Right ventricle myocardium inferior (tissue), 1 donor: ENCODE data around the gene SHB. TPM values are rescaled to one million over a fixed set of nuclear protein-coding genes. Genes with fewer than 3 reads are reported as not detected.

ENCODE experiments used
- ATAC-seq: fragments of 200-7000 bp; cut with Tn5 transposase; one replicate; pipeline ENCODE4 v1.9.1; 2020; ENCODE audit warnings: mild to moderate bottlenecking, moderate library complexity
- DNase-seq: peaks from one replicate; pipeline ENCODE4 v3.0.0; 2021; ENCODE audit errors: missing footprints
- intact Hi-C: fragments of 100-400 bp; cut with DNase I; formaldehyde crosslinking; loops from one replicate; pipeline ENCODE4 v1.11.0; 2022
- total RNA-seq: library from RNA; stranded (reverse); fragmentation: NEBNext Ultra II Directional; extraction: Animal tissue kit (Norgen Biotek cat#: 25700); gene quantifications from one replicate; pipeline ENCODE4 v1.2.1, GENCODE V29; 2021
- donor health status: DM: no; HTN: yes; CAD: no; lungs with severe emphysema.

Gene SHB
- total RNA-seq, 1 donor from 2014 or later, result 14.7 TPM

DNA sequence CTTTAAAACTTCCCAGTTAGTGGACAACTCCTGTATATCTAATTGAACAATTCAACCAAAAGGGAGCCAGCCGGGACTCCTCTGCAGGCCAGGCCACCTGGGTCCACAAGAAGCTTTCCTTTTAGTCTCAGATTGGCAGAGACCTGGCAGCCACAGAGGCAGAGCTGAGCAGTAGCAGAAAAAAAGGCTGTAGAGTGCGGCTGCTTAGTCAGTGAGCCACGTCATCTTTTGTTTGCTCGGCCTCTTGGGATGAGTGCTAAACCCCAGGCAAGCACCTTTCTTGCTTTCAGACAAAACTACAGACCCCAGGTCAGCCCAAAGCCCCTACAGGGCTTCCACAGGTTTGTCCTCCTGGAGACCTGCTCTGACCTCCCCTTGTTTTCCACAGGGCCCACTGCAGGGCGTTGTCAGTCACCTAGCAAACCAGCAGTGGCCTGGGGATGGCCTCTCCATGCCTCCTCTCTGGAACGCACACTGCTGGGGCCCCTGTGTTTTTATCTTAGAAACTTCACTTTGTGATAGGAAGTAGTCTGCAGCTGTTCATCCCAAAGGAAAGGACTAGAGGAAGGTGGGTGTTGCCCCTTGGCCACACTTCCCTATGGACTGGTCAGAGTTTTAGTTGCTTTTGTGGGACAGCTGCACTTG lies 49.9 kb downstream of the SHB start:
- DNase-seq, result no peak
- ATAC-seq, result no peak
- intact Hi-C loops, result no loop called here

DNA sequence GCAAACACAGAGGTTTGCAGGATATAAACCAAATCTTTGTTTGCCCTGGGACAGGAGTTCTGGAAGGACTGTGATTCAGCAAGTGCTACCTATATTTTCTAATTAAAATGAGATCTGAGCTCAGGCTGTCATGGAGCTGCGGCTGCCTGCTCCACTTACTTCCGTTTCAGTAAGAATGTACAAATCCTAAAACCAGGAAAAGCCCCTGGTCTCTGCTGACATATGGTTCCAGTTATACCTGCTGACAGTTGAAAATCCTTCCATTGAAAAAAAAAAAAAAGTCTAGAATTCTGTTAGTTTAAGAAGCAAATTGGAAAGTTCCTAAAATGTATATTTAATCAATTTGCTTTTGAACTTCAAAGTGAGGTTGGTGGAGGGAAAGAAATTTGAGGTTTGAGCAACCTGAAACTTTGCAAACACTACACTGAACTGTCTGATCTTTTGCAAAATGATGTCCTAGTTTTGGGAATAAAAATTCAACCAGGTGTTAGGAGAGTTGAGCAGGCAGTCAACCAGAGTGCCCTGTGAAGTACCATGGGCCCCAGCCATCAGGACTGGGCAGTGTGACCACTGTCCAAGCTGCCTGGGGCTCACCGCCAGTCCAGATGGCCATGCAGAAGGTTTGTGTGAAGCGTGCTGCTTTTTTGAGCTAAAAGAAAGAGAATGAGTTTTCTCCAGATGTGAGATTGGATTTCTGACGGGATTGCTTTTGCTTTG lies 50.6 kb downstream of the SHB start:
- DNase-seq, result no peak
- ATAC-seq, result no peak
- intact Hi-C loops, result no loop called here

DNA sequence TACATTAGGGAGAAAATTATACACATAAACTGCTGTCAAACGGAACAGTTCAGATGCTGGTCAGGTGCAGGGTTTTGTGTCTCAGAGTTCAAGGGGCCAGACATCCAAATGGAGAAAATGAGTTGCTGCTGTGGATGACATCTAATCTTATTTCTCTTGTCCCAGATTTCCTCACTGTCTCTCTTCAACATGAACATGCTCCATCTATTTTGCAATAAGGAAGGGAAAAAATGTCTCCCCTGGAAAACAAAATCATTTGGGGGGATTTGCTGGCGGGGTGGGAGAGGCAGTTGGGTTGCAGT lies 51.2 kb downstream of the SHB start:
- ATAC-seq (no peak), DNase-seq (no peak)
- intact Hi-C loops, result loop anchor here (2.0 kb wide), 1 partner anchor 51 kb away; the partner anchor contains the start of gene SHB

DNA sequence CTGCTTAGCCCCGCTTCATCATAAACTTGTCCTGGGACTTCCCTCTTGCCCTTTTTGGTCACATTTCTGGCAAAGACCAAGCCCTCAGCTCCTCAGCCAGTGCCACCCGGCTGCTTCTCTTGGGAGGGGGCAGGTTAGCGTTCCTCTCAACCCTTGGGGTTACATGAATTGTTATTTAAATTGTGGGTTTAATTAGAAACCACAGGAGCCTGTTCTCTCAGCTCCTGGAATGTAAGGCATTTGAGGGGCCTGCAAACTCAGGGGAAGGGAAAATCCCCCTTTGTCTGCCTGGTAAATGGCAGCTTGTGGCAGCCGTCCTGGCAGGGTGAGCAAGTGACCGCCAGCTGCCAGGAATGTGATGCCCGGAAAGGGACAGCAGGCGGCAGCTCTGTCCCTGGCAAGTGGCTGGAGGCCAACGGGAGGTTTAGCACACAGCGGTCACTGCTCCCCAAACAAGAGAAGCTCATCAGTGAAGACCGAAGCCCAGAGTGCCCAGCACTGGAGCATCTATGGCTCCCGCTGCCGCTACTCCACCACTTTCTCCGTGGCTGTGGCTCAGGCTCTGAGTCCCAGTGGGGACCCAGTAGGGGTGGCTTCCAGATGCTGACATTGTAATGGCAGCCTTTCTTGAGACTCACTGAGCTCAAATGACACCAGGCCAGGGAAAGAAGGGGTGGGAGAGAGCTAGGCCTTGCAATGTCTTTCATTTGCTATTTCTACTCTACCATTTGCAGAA lies 51.7 kb downstream of the SHB start:
- ATAC-seq (peak; percentile 72), DNase-seq (no peak)
- intact Hi-C loops, result loop anchor here (2.0 kb wide), 1 partner anchor 51 kb away; the partner anchor contains the start of gene SHB

DNA sequence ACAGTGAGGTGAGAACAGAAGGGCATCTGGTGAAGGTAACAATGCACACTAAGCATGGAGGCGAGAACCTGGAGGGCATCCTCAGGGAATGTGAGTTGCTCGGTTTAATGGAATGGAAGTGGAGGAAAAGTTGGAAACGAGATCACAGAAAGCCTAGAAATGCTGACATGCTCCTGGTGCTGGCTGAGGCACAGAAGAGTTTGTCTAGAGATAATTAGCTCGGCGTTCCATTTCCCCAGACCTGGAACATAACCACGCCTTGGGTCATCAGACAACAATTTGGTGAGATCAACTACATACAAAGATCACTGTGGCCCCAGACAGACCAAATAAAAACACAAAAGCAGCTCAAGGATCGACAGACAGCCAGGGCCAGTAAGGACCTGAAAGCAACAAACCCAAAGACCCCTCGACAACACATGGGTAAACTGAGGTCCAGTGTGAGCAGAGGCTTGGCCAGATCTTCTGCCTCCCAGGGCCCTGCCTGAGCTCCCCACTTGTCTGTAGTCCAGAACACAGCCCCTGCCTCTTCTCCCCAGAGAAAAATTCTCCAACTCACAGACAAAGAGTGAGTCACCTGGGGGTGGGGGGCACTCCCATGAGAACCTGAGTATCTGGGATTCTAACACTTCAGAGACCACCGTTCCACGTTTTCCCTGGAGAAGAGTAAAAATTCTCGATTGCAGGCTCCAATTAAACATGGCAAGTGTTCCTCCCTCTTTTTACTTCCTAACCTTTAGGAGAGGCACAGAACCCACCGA lies 52.5 kb downstream of the SHB start:
- ATAC-seq, result no peak
- no peak for DNase-seq
- intact Hi-C loops, result loop anchor here (2.0 kb wide), 1 partner anchor 52 kb away; the partner anchor contains the start of gene SHB

DNA sequence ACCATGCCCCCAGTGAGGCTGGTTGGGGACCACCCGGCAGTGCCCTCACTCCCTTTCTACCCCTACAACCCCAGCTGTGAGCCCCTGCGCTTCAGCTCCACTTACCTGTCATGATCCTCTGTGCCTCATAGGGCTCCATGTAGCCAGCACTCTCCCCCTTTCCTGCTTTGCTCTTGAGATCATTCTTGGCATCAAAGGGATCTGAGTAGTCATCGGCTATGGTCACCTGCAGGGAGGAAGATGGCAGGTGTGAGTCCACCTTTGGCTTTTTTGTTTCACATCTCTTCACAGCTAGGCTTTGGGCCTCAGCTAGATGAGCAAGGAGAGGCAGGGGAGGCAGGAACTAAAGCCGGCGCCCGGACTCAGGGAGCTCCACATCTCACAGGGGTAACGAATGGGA lies 53.1 kb downstream of the SHB start:
- DNase-seq (no peak), ATAC-seq (no peak)
- intact Hi-C loops, result loop anchor here (1.0 to 2.0 kb wide), 2 partner anchors 18 to 53 kb away; partner anchors contain the start of gene SHB

DNA sequence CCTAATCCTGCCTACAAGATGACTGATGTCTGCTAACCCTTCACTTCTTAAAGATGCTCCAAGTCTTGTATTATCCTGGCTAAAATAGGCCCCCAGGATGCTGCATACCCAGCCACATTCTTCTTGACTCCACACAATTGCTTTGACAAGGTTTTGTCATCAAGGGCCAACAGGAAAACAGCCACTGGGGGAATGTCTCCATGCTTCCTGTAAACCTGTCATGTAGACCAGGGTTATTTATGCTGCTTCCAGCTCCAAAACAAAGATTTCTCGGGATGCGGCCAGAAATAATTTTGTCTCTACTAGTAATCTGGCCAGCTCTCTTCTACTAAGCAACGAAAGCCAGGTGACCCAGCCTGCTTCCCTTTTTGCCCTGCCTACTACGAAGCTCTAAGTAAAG lies 53.8 kb downstream of the SHB start:
- DNase-seq (no peak), ATAC-seq (no peak)
- intact Hi-C loops, result loop anchor here (1.0 kb wide), 1 partner anchor 17 kb away; no protein-coding TSS in a partner anchor

DNA sequence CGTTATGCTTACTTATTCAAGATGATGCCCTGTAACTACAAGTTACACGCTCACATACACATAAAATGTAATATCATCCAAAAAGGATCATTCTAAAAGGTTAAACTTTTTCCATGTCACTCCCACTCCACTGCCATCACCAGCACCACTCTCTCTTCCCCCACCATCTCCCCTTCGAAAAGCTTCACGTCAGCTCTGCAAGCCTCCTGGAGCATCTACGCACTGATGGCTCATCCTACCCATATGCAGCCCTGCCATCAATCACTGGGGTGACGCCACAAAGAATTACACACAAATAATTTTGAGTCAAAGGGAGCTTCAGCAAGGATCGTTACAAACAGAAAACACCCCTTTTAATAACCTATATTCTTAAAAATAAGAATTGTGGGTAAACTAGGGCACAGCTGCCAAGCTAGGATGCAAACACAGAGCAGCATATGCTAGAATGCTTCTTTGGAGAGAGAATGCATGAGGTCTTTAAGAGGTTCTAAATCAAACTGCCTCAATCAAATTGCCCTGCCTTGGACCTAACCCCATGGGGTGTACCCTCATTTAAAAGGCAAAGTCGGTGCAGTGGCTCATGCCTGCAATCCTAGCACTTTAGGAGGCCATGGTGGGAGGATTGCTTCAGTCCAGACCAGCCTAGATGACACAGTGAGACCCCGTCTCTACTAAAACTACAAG lies 56.1 kb downstream of the SHB start:
- intact Hi-C loops, result loop anchor here (5.0 kb wide), 1 partner anchor 44 kb away; no protein-coding TSS in a partner anchor
- ATAC-seq (no peak), DNase-seq (no peak)

DNA sequence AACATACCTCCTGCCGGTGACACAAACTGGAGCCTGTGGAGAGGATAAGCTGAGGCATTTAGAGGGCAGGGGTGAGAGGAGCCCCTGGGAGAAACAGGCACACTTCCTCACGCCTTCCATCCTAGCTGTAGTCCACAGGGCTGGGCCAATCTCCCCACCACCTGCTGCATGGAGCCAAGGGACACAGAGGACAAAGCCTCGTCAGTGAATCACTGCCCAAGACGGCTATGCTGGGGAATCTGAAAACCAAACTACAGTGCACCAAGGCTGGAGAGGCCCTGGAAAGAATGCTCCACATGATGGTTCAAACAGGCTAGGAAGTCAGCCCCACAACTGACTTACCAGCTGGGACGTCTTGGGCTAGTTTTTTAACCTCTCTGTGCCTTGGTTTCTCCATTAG lies 57.0 kb downstream of the SHB start:
- intact Hi-C loops, result loop anchor here (5.0 kb wide), 1 partner anchor 45 kb away; no protein-coding TSS in a partner anchor
- no peak for ATAC-seq
- DNase-seq, result no peak

DNA sequence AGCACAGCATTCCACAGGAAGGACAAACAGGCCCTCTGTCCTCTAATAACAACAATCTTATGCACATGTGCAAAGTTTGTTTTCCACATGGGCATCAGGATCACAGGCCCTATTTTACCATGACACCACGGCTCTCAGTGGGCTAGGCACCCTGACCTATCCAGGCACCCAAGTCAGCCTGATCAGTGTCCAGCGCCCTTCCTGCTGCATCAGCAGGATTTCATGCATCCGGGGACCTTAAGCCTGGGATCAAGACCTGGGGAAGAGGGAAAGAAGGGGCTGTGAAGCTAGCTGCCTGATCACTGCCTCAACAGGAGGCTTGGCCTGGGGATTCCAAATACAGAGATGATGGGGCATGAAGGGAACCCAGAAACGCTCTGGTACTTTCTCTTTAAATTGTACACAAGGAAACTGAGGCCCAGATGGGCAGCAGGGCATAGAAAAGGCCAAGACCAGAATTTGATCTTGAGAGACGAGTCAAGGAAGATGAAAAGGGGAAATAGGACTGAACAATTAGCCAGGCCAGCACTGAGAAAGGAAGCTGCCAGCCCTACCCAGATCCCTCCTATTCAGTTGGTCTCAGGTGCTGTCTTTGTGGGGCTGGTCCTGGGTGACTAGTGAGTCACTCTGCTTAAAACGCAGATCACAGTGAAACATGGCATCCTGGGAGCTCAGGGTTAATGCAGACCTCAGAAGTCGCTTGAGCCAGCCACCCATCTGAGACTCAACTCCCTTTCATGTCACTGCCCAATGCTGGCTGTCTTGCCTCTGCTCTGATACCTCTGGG lies 57.9 kb downstream of the SHB start:
- DNase-seq (no peak), ATAC-seq (no peak)
- intact Hi-C loops, result loop anchor here (5.0 kb wide), 1 partner anchor 46 kb away; no protein-coding TSS in a partner anchor

DNA sequence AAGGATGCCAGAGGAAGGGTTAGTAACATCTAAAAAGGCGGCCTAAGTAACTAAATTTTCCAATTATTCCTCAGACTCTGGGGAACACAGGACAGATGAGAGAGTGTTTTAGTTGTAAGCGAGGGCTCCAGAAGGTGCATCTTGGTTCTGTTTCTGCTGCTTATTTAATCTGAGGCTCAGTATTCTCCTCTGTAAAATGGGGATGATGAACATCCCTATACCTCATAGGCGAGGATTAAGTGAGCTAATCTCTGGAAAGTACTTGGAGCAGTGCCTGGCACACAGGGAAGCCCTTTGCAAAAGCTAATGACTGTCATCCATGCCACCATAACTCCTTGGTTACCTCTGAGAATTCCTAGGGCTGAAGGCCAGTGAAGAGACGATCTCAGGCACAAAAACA lies 59.0 kb downstream of the SHB start:
- no peak for DNase-seq
- intact Hi-C loops, result loop anchor here (5.0 kb wide), 1 partner anchor 47 kb away; no protein-coding TSS in a partner anchor

DNA sequence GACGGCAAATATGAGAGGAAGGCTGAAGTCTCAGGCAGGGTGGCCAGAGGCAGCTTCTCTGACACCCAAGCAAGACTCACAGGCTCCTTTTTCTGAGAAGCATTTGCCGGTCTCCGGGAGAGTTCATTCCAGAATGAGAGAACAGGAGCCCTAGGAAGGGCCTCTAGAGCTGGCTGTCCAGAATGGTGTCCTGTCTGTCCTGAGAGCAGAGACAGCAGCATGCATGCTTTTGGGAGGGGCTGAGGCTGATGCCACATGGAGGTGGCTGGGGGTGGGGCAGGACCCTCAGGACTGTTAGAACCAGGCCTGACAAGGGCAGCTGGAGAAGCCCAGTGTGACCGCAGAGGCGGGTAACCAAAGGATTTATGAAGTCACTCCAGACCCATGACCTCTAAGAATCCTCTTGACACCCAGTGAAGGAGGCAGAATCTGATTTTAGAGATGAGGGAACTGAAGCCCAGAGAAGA lies 60.0 kb downstream of the SHB start:
- ATAC-seq, result no peak
- intact Hi-C loops, result no loop called here

More for the DNA sequence above, 59.0 kb downstream of the SHB start:
- ATAC-seq, result no peak

DNA sequence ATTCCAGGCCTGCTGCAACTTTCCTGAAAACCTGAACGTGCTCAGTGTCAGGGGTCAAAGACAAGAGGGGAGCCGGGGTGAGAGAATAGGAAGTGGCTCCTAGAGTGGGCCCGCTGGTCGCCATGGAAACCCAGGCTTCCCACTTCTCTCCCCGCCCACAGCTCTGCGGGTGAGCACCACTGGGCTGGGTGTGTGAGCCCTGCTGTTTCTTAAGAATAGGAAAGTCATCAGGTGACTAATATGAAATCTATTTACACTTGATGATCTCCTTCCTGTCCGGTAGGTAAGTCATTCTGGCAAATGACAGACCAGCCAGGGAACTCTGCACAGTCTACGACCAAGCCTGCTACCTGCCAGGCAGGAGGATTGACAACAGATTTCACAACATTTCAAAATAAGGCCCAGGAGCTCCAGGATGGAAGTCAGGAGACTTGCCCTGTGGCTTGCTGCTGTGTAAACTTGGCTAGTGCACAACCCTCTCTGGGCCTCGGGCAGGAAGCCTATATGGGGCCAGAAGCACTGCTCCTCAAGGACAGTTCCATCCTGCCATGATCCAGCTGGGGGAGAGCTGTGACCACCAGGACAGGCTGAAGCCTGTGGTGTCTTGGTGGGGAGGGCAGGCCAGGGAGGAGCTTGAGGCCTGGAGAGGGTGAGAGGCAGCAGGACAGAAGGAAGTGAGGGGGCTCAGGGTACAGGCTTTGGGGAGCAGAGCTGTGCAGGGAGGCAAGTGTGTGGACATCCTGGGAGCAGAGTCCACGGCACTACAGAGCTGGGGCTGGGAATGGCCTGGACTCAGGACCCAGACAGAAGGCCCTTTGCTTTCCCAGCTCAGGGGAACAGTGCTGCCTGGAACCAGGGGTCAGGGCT lies 60.6 kb downstream of the SHB start:
- intact Hi-C loops, result no loop called here
- ATAC-seq (peak; percentile 35), DNase-seq (no peak)

More for the DNA sequence above, 60.0 kb downstream of the SHB start:
- no peak for DNase-seq

DNA sequence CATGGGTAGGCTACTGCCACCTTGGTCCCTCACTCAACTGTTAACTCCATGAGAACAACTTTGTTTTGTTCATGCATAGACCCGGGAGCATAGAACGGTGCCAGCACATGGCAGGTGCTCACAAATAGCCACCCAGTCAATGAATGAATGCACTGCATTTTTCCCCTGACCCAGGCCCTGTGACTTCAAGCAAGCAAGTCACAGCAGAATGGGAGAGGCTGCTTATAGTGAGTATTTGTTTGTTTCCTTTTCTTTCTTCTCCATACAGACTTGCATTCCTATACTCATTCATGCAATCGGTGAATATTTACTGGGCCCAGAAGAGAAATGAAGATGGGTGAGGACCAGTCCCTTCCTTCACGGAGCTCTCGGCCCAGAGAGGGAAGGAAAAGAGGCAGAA lies 62.0 kb downstream of the SHB start:
- ATAC-seq (no peak), DNase-seq (no peak)
- intact Hi-C loops, result no loop called here

DNA sequence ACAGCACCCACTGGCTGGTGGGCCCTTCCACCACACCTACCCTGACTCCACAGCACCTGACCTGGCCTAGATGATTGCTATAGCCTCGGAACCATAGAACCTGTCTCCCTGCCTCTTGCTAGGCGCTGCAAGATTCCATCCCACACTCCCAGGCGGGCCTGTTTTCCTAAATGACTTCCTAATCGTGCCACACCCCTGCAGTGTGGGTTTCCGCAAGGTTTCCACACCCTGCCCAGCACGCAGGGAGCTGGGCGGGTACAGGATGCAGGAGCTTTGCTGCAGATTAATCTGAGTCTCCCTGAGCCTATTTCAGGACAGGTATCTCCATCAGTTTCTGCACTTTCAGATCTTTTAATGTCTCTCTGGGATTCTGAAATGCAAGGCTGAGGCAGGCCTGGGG lies 62.9 kb downstream of the SHB start:
- DNase-seq (no peak), ATAC-seq (no peak)
- intact Hi-C loops, result no loop called here

DNA sequence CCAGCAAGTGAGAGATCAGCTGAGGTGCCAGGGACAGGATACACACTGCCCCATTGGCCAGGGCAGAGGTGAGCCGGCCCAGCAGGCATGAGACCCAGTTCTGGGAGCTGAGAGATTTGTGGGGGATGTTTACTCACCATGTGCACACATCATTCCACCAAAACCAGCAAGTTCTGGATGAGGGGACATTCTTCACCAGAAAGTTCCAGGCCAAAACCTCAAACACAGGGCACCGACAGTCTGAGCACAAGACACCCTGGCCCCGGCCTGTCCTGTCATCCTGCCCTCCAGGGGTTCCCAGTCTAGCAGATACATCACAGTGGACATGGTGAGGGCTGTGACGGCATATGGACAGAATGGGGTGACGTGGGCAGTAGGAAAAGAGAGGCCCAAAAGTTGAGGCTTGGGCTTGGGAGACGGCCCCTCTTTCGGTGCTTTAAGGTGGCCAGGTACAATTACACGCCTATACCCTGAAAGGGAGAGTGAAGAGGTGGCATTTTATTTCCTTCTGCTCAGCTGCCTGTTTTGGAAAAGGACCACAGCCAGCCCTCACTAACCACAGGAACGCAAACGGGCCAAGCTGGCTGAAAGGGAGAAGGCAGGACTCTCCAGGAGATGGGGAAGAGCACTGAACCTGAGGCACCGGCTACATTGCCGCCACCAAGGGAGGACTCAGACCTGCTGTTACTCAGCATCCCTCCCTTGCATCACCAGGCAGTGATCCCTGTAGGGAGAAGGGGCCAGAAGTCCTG lies 64.0 kb downstream of the SHB start:
- ATAC-seq (no peak), DNase-seq (no peak)
- intact Hi-C loops, result no loop called here
